CD1c-positive myeloid dendritic cell (primary cell): ENCODE data around the gene SERPINB3.
"Not testable (repeated sequence)": the region's sequence is repeated elsewhere in the genome, so short reads cannot be mapped to it uniquely, and the experiment has no call there.

Experiments
- DNase-seq: peaks from one replicate; pipeline ENCODE4 v3.0.0-alpha.2; 2016; ENCODE audit errors: extremely low spot score

The SERPINB3 gene

GRCh38 chr18:63646936-63647335 lies 14.8 kb downstream of the SERPINB3 start:
- no peak for DNase-seq

- DNase-seq: not testable (repeated sequence)
Observed at GRCh38 chr18:63644694-63645093, 17.0 kb downstream of the SERPINB3 start.

- DNase-seq: not testable (repeated sequence)
Observed at GRCh38 chr18:63644142-63644541, 17.6 kb downstream of the SERPINB3 start, which contains the start of gene SERPINB4. TSS of gene SERPINB4 (minus strand) at chr18:63644256. CDS start at chr18:63643577, 679 bp downstream.

- DNase-seq: not testable (repeated sequence)
Observed at GRCh38 chr18:63642668-63643356, 18.9 kb downstream of the SERPINB3 start.

DNA sequence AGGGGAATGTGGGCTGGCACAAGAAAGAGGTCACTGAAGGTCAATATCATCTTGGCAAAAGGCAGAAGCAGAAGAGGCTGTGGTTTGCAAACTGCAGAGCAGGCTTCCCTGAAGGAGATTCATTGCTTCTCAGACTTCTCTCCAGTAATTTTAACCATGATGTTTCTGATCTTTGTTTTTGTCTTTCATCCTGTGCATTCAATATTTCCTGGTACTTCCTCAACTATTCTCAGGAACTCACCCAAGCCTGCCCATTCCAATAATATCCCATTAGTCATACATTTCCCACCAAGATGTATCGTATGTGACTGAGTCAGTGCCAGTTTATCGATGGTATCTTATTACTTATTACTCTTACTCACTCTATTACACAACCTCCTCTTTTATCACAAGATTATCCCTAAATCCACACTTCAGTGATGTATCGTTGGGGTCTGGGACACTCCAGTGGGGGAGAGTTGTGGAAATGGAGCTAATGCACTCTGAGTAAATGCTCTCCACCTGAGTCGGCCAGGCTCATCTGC lies 20.5 kb downstream of the SERPINB3 start:
- not testable (repeated sequence) for DNase-seq

DNA sequence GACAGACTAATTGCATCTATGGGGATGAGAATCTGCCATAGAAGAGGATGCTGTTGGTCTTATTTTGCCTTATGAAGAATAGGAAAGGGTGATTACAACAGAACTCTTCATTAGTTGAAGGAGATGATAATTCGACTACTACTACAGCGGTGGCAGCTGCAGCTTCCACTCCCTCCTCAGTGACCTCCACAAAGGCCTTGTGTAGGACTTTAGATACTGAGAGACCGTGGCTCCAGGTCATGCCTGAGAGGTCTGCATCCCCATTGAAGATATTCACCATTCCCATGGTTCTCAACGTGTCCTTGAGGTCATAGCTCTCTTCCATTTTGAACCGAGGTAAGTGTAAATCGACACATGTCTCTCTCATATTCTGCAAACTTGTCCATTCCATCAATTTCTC lies 24.0 kb downstream of the SERPINB3 start:
- no peak for DNase-seq

DNA sequence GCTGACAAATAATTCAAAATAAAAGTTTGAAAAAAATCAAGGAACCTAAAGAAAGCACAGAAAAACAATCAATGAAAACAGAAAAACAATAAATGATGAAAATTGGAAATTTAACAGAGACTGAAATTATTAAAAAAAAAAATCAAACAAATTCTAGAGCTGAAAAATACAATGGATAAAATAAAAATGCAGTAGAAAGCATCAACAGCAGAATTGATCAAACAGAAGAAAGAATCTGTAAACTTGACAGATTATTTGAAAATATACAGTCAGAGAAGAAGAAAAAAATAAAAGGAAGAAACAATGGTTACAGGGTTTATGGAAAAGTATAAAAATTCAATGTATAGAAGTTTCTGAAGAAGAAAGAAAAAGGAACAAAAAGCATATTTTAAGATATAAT lies 33.9 kb downstream of the SERPINB3 start:
- DNase-seq: no peak

GRCh38 chr18:63626431-63626830 lies 35.3 kb downstream of the SERPINB3 start:
- DNase-seq: no peak

DNA sequence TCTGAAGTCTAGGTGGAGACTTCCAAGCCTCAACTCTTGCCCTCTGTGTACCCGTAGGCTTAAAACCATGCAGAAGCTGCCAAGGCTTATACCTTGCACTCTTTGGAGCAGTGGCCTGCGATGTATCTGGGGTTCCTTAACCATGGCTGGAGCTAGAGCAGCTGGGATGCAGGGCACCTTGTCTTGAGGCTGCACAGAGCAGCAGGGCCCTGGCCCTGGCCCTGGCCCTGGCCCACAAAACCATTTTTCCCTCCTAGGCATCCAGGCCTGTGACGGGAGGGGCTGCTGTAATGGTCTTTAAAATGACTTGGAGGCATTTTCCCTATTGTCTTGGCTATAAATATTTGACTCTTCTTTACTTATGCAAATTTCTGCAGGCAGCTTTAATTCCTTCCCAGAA lies 36.8 kb downstream of the SERPINB3 start:
- DNase-seq: no peak

- no peak for DNase-seq
Observed at GRCh38 chr18:63619661-63620060, 42.0 kb downstream of the SERPINB3 start.

DNA sequence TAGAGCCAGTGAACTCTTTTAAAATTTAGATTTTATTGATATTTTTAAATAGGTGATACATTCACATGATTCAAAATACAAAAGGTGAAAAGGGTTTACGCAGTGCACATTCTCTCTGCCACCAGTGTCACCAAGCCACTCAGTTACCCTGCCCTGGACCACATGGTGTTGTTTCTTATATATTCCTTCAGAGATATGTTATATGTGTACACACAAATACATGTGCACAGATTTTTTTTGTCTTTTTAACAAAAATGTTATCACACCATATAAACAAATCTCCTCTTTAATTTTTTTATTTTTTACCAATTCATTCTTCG lies 43.8 kb downstream of the SERPINB3 start:
- DNase-seq: no peak

DNA sequence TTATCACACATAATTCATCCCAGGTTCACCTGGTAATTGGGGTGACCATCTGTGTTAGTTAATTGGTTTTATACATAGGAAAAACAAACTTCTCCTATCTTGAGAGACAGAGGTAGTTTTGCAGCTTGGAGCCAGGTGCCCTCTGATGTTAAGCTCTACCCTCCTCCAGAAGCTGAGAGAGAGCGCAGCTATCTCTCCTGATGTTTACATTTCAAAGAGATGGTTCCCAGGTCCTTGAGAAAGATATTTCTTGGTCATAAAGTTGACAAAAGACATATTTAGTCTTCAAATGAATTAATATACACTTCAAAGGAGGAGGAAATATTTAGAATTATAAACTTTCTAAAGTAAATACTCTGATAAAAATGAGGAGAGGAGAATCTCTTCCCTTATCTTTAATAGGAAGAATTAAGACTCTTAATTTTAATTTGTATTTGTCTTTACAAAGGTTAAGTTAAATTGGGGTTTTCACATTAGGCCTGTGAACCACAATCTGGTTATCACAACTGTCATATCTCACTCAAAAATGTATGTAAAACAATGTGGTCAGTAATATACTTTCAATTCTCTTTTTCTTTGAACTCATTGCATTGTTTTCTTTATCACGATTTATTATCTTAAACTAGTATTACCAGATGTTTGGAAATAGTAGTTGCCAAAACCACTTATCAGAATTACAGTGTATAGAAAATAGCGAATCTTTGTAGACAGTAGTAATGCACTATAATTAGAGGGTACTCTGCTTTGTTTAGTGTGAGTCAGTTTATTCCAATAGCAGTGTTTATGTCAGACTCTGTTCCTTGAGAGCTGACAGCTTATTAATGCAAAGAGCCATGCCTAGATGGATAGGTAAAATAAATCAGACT lies 44.4 kb downstream of the SERPINB3 start:
- no peak for DNase-seq

DNA sequence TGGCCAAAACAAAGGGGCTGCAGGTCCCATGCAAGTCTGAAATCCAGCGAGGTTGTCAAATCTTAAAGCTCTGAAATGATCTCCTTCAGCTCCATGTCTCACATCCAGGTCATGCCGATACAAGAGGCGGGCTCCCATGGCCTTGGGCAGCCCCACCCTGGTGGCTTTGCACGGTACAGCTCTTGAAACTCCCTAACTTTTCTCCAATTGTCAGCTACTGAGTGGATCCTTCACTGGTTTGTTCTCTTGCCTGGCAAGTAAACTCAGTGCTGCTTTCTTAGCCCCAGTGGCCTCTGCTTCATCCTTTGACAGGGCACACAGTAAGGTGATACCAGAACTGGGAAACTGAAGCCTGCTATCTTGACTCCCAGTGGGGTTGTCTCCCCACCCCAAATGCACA lies 48.3 kb downstream of the SERPINB3 start:
- DNase-seq: no peak

GRCh38 chr18:63606526-63606925 lies 55.2 kb downstream of the SERPINB3 start:
- DNase-seq: no peak
